ENCODE results near the gene DET1.
"Not testable (repeated sequence)": the region's sequence is repeated elsewhere in the genome, so short reads cannot be mapped to it uniquely, and the experiment has no call there.

- not testable (repeated sequence) for TF ChIP-seq EZH2 (optimal IDR thresholded peaks at IDR 0.05; ENCODE audit: low read depth, low read length); CTCF (IDR thresholded peaks at IDR 0.05; ENCODE audit: low read length)
Observed at GRCh38 chr15:88524094-88524493, 22.4 kb downstream of the DET1 start.

All from MM.1S (cell line).